H1 (cell line): ENCODE data around the gene TCF7L1. TPM values are rescaled to one million over a fixed set of nuclear protein-coding genes. Genes with fewer than 3 reads are reported as not detected.

Experiments
- CTCF ChIA-PET: fragments of 300-600 bp; sonication (Branson Sonifier 250); formaldehyde crosslinking; loops from one replicate; lab custom pipeline; 2021; ENCODE audit not compliant: partially characterized antibody; lab: Charles Lee
- POLR2A ChIA-PET: fragments of 300-600 bp; sonication (Branson Sonifier 250); formaldehyde crosslinking; loops from one replicate; lab custom pipeline; 2021; ENCODE audit warnings: inconsistent platforms; ENCODE audit not compliant: partially characterized antibody; lab: Charles Lee
- DNase-seq, 2 experiments: peaks; one replicate each; pipeline versions ENCODE4 v3.0.0 to v3.0.0-alpha.2; 2010 to 2022; ENCODE audit warnings: low spot score in 2 of 2, low read depth in 1 of 2, mixed read lengths in 1 of 2
- FAIRE-seq: peaks from 2 replicates; lab custom pipeline; 2011; peaks lifted over from hg19 to GRCh38; lab: Jason Lieb, UNC
- H2AFZ ChIP-seq: 2 replicates; pipeline ENCODE4 v1.8.1; 2012; ENCODE audit warnings: low read length, inconsistent platforms
- H2AK5ac ChIP-seq: 2 replicates; pipeline ENCODE4 v1.6.1; 2013; ENCODE audit warnings: low read depth, low read length
- H2BK120ac ChIP-seq: replicated peaks from 2 replicates; pipeline ENCODE3; 2013; ENCODE audit warnings: low read depth, low read length, inconsistent platforms
- H2BK12ac ChIP-seq: 2 replicates; pipeline ENCODE4 v1.6.1; 2013; ENCODE audit warnings: low read depth, low read length
- H2BK15ac ChIP-seq: 2 replicates; pipeline ENCODE4 v1.6.1; 2013; ENCODE audit warnings: low read length
- H2BK20ac ChIP-seq: 2 replicates; pipeline ENCODE4 v1.6.1; 2013; ENCODE audit warnings: low read length
- H2BK5ac ChIP-seq: 2 replicates; pipeline ENCODE4 v1.6.1; 2013; ENCODE audit warnings: low read depth, low read length
- H3K14ac ChIP-seq: 2 replicates; pipeline ENCODE4 v1.6.1; 2013; ENCODE audit warnings: inconsistent platforms; ENCODE audit not compliant: insufficient read length
- H3K18ac ChIP-seq: 2 replicates; pipeline ENCODE4 v1.6.1; 2013; ENCODE audit warnings: low read length; ENCODE audit errors: extremely low read depth
- H3K23ac ChIP-seq: 2 replicates; pipeline ENCODE4 v1.6.1; 2013; ENCODE audit warnings: inconsistent platforms; ENCODE audit not compliant: insufficient read length
- H3K23me2 ChIP-seq: 2 replicates; pipeline ENCODE4 v1.6.1; 2013; ENCODE audit warnings: low read depth, low read length
- H3K27ac ChIP-seq: 2 replicates; pipeline ENCODE4 v1.6.1; 2011; ENCODE audit warnings: low read depth, low read length, inconsistent platforms
- H3K27me3 ChIP-seq, 4 experiments: replicated peaks in 1 of 4; 1 replicate in 1 of 4; 2 replicates in 3 of 4; pipeline versions ENCODE4 v1.6.1 to v1.8.1; 2011 to 2013; ENCODE audit warnings: low read length in 3 of 4, mild to moderate bottlenecking in 3 of 4, inconsistent platforms in 2 of 4, mixed read lengths in 2 of 4, moderate library complexity in 1 of 4; ENCODE audit not compliant: control insufficient read depth in 3 of 4, insufficient read depth in 3 of 4; ENCODE audit errors: extremely low read depth in 1 of 4
- H3K36me3 ChIP-seq, 4 experiments: 2 replicates each; pipeline versions ENCODE4 v1.6.1 to v1.8.1; 2011 to 2013; ENCODE audit warnings: mild to moderate bottlenecking in 4 of 4, low read length in 3 of 4, moderate library complexity in 2 of 4, control low read depth in 1 of 4, inconsistent platforms in 1 of 4; ENCODE audit not compliant: insufficient read depth in 4 of 4, control insufficient read depth in 2 of 4
- H3K4ac ChIP-seq: replicated peaks from 2 replicates; pipeline ENCODE3; 2013; ENCODE audit warnings: low read length, low read depth, mixed read lengths, inconsistent platforms; ENCODE audit not compliant: insufficient read length
- H3K4me1 ChIP-seq, 4 experiments: replicated peaks in 1 of 4; 1 replicate in 1 of 4; 2 replicates in 3 of 4; pipeline versions ENCODE4 v1.6.1 to v1.8.1; 2011 to 2013; ENCODE audit warnings: low read length in 3 of 4, inconsistent platforms in 2 of 4, mixed read lengths in 1 of 4; ENCODE audit not compliant: insufficient read depth in 4 of 4, control insufficient read depth in 3 of 4
- H3K4me2 ChIP-seq, 2 experiments: 2 replicates each; pipeline versions ENCODE4 v1.6.1 to v1.8.1; 2011 to 2013; ENCODE audit warnings: low read depth in 2 of 2, low read length in 2 of 2, control low read depth in 1 of 2, inconsistent platforms in 1 of 2, mild to moderate bottlenecking in 1 of 2; ENCODE audit not compliant: insufficient read depth in 1 of 2
- H3K4me3 ChIP-seq, 4 experiments: fragments of 200-600, 300-600 bp in 1 of 4; sonication (generic), shearing (Covaris generic), sonication (Bioruptor Twin) in 1 of 4; 2 replicates each; pipeline versions ENCODE4 v1.5.1 to v1.8.1; 2011 to 2016; ENCODE audit warnings: low read length in 4 of 4, low read depth in 3 of 4, control low read depth in 2 of 4, inconsistent platforms in 2 of 4, mild to moderate bottlenecking in 2 of 4, mixed read lengths in 1 of 4, moderate library complexity in 1 of 4; ENCODE audit not compliant: insufficient read depth in 2 of 4; ENCODE audit errors: extremely low read depth in 1 of 4
- H3K56ac ChIP-seq: replicated peaks from 2 replicates; pipeline ENCODE3; 2013; ENCODE audit warnings: low read depth, mild to moderate bottlenecking, mixed read lengths, low read length, inconsistent platforms; ENCODE audit not compliant: insufficient read length
- H3K79me1 ChIP-seq: 2 replicates; pipeline ENCODE4 v1.6.1; 2013; ENCODE audit warnings: low read depth, low read length, control low read depth
- H3K79me2 ChIP-seq, 2 experiments: 2 replicates each; pipeline versions ENCODE4 v1.6.1 to v1.8.1; 2012 to 2013; ENCODE audit warnings: low read length in 2 of 2, mild to moderate bottlenecking in 2 of 2, inconsistent platforms in 1 of 2; ENCODE audit not compliant: insufficient read depth in 2 of 2, control insufficient read depth in 1 of 2
- H3K9ac ChIP-seq, 4 experiments: replicated peaks in 1 of 4; 1 replicate in 1 of 4; 2 replicates in 3 of 4; pipeline versions ENCODE4 v1.6.1 to v1.8.1; 2011 to 2013; ENCODE audit warnings: low read depth in 3 of 4, low read length in 3 of 4, control low read depth in 2 of 4, mild to moderate bottlenecking in 2 of 4, moderate library complexity in 2 of 4, inconsistent platforms in 1 of 4; ENCODE audit errors: extremely low read depth in 1 of 4
- H3K9me3 ChIP-seq, 2 experiments: 2 replicates each; pipeline versions ENCODE4 v1.6.1 to v1.8.1; 2012 to 2013; ENCODE audit warnings: mild to moderate bottlenecking in 2 of 2, moderate library complexity in 2 of 2, control low read depth in 1 of 2, inconsistent platforms in 1 of 2, low read depth in 1 of 2, low read length in 1 of 2, mixed read lengths in 1 of 2; ENCODE audit not compliant: insufficient read depth in 2 of 2
- H4K20me1 ChIP-seq, 2 experiments: replicated peaks in 1 of 2; 2 replicates each; pipeline versions ENCODE3 to v1.8.1; 2011 to 2013; ENCODE audit warnings: inconsistent platforms in 2 of 2, low read length in 2 of 2, mild to moderate bottlenecking in 1 of 2; ENCODE audit not compliant: insufficient read depth in 2 of 2, control insufficient read depth in 1 of 2
- H4K5ac ChIP-seq: 2 replicates; pipeline ENCODE4 v1.6.1; 2013; ENCODE audit warnings: low read length, low read depth, mixed read lengths, inconsistent platforms; ENCODE audit not compliant: insufficient read length
- H4K8ac ChIP-seq: 2 replicates; pipeline ENCODE4 v1.8.0; 2013; ENCODE audit warnings: mild to moderate bottlenecking, moderate library complexity, low read length, inconsistent platforms; ENCODE audit not compliant: insufficient read depth; ENCODE audit errors: extremely low read depth
- H4K91ac ChIP-seq: replicated peaks from 2 replicates; pipeline ENCODE3; 2013; ENCODE audit warnings: low read length, mixed read lengths, inconsistent platforms; ENCODE audit not compliant: insufficient read length
- ATF2 ChIP-seq: IDR thresholded peaks from 2 replicates; pipeline ENCODE4 v1.6.1; 2012; ENCODE audit warnings: low read length, inconsistent platforms
- CHD1 ChIP-seq: IDR thresholded peaks from 2 replicates; pipeline ENCODE4 v1.6.1; 2012; ENCODE audit warnings: low read depth, low read length, improper control_type of control experiment
- KDM4A ChIP-seq: IDR thresholded peaks from one replicate; pipeline ENCODE4 v1.7.1; 2012; ENCODE audit warnings: low read depth, mild to moderate bottlenecking, moderate library complexity, low read length, inconsistent platforms; ENCODE audit not compliant: severe bottlenecking
- WGBS, 2 experiments: shearing (Covaris generic) in 1 of 2; methylation state at CpG; one replicate each; pipeline versions ENCODE4 v1.1.6 to v1.1.7; 2013 to 2015; ENCODE audit warnings: low lambda C conversion rate in 2 of 2, mixed read lengths in 2 of 2, inconsistent platforms in 1 of 2, low coverage in 1 of 2, missing lambda C conversion rate in 1 of 2; ENCODE audit not compliant: insufficient replicate concordance in 2 of 2, insufficient coverage in 1 of 2, insufficient read length in 1 of 2; ENCODE audit errors: extremely low coverage in 1 of 2, missing lambda C conversion rate in 1 of 2; 5-methylcytosine and 5-hydroxymethylcytosine counted together
- polyA plus RNA-seq, 7 experiments: library from polyadenylated mRNA; depleted of rRNA in 3 of 7; stranded (reverse) in 5 of 7; unstranded in 2 of 7; fragments of >200 nt in 5 of 7; fragments of 200-250 nt in 2 of 7; gene quantifications; 1 replicate in 5 of 7; 2 replicates in 1 of 7; 4 replicates in 1 of 7; pipeline versions ENCODE4 v1.2.1 to v1.2.3, GENCODE V29; 2011 to 2013; ENCODE audit warnings: missing spikeins in 2 of 7, mixed read lengths in 2 of 7
- total RNA-seq: library from RNA; stranded (reverse); fragmentation: NEBNext Ultra II Directional; extraction: Animal tissue kit (Norgen Biotek cat#: 25700); gene quantifications from 2 replicates; pipeline ENCODE4 v1.2.1, GENCODE V29; 2021

Gene TCF7L1
- total and polyA plus RNA-seq, 2 of the 8 experiments (the other 6 are each of a cell fraction or from before 2014, with no cell fraction given) = 27.5 to 108 TPM

GRCh38 chr2:85250045-85250444 is 116.9 kb downstream of the TCF7L1 start:
- Histone ChIP-seq H3K9me3 (no peaks in the 10 kb centered on the region), H3K9ac (no peak overlapping the region), H2BK15ac (no peak overlapping the region), H3K27me3 (no peaks in the 10 kb centered on the region), H4K8ac (no peak overlapping the region), H2AFZ (no peak overlapping the region), H3K14ac (no peak overlapping the region), H3K27ac (no peak overlapping the region), H3K18ac (peak overlapping the region; percentile 28; the same call in 1 of the 2 replicates), H4K20me1 (peaks cover 2 to 3% of the 10 kb centered on the region in 2 experiments), H2BK20ac (no peak overlapping the region), H3K56ac (no peak overlapping the region), H2BK12ac (peak overlapping the region; percentile 20; the same call in 1 of the 2 replicates), H2AK5ac (no peak overlapping the region), H2BK5ac (no peak overlapping the region), H3K36me3 (no peaks in the 10 kb centered on the region), H4K5ac (no peak overlapping the region), H2BK120ac (no peak overlapping the region), H3K4me3 (no peak overlapping the region), H3K4ac (no peak overlapping the region), H3K79me1 (peaks cover 11% of the 10 kb centered on the region; the same call in 1 of the 2 replicates), H3K4me1 (peaks cover 29 to 68% (median 65%) of the 10 kb centered on the region in 4 experiments), H3K23ac (no peak overlapping the region), H4K91ac (peak overlapping the region; percentile 51), H3K23me2 (no peaks in the 10 kb centered on the region), H3K4me2 (no peak overlapping the region), H3K79me2 (peaks cover 7 to 80% of the 10 kb centered on the region in 2 experiments; a peak in 3 of 4 replicates)
- ChIA-PET POLR2A (interaction anchor here (2.7 to 4.5 kb wide), 2 partner anchors 13 to 115 kb away, joined by 8 to 23 read pairs; no protein-coding TSS in a partner anchor), CTCF (interaction anchor here (1.0 to 21.9 kb wide), 11 partner anchors 12 to 117 kb away, joined by 3 to 283 read pairs (median 6); partner anchors contain the start of gene TCF7L1)
- FAIRE-seq = no peak
- no peak for TF ChIP-seq CHD1
- no peak for TF ChIP-seq KDM4A
- TF ChIP-seq ATF2 = no peak
- DNase-seq = no peak
- 85% methylated on average over 2 of the region's 2 CpGs; no CpG with 5 or more reads in 1 of the 2 experiments for WGBS, 2 experiments
